ENCODE data around the gene PROM1. TPM values are rescaled to one million over a fixed set of nuclear protein-coding genes. Genes with fewer than 3 reads are reported as not detected.

The PROM1 gene
- total RNA-seq, 1 donor from 2014 or later = 36.9 TPM

DNA sequence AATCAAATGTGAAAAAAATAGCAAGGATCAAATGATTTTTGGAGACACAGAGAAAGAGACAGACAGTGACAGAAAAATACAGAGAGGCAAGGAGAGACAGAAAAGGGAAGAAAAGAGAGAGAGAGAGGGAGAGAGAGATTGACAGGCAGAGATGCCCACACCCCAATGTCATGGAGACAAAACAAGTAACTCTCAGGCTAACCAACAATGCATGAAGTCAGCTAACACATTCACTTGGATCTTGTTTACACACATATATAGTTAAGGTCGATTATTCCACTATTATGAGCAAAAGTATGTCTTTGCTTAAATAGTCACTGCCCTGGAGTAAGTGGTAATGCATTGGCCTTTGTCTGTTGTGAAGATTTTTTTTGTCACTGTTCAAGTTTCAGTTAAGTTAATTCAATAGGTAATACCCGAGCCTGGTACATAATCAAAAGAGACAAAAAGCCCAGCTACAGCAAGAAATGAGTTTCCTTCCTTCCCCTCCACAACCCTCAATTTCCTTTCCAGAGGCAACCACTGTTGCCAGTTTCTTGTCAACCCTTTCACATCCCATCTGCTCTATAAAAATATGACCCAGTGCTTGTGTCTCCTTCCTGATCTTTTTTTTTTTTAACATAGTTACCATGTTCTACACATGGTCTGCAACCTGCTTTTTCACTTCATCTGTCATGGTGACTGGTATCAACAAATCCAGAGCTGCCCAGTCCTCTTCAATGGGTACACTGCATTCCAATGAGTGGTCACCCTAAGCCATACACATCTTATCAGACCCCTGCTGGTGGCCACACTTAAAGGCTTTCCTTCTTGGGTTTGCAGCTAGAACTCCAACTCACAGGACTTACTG, 52.1 kb downstream of the PROM1 start:
- H3K4me3 Mint-ChIP-seq (ENCODE audit: unreplicated experiment) = no peak overlapping the region
- peaks cover 5% of the 10 kb centered on the region for H3K9me3 Mint-ChIP-seq (ENCODE audit: unreplicated experiment)
- peaks cover 3% of the 10 kb centered on the region for H3K27me3 Mint-ChIP-seq (ENCODE audit: unreplicated experiment)
- H3K27ac Mint-ChIP-seq (ENCODE audit: unreplicated experiment) = no peak overlapping the region
- no peaks in the 10 kb centered on the region for H3K36me3 Mint-ChIP-seq (ENCODE audit: unreplicated experiment)
- TF ChIP-seq, protein P1, sequence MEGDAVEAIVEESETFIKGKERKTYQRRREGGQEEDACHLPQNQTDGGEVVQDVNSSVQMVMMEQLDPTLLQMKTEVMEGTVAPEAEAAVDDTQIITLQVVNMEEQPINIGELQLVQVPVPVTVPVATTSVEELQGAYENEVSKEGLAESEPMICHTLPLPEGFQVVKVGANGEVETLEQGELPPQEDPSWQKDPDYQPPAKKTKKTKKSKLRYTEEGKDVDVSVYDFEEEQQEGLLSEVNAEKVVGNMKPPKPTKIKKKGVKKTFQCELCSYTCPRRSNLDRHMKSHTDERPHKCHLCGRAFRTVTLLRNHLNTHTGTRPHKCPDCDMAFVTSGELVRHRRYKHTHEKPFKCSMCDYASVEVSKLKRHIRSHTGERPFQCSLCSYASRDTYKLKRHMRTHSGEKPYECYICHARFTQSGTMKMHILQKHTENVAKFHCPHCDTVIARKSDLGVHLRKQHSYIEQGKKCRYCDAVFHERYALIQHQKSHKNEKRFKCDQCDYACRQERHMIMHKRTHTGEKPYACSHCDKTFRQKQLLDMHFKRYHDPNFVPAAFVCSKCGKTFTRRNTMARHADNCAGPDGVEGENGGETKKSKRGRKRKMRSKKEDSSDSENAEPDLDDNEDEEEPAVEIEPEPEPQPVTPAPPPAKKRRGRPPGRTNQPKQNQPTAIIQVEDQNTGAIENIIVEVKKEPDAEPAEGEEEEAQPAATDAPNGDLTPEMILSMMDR (IDR thresholded peaks at IDR 0.05; ENCODE audit: partially characterized antibody, unreplicated experiment) = no peak
- H3K4me1 Mint-ChIP-seq (ENCODE audit: low read depth, unreplicated experiment) = peaks cover 30% of the 10 kb centered on the region
- DNase-seq = no peak

GRCh38 chr4:16029886-16030285, 53.9 kb downstream of the PROM1 start:
- Mint-ChIP-seq H3K4me3 (ENCODE audit: unreplicated experiment) (no peak overlapping the region), H3K9me3 (ENCODE audit: unreplicated experiment) (peaks cover 5% of the 10 kb centered on the region), H3K27ac (ENCODE audit: unreplicated experiment) (peak overlapping the region; percentile 84), H3K27me3 (ENCODE audit: unreplicated experiment) (peaks cover 3% of the 10 kb centered on the region), H3K36me3 (ENCODE audit: unreplicated experiment) (no peaks in the 10 kb centered on the region), H3K4me1 (ENCODE audit: low read depth, unreplicated experiment) (peaks cover 27% of the 10 kb centered on the region)
- DNase-seq = no peak
- TF ChIP-seq, protein P1 (IDR thresholded peaks at IDR 0.05; ENCODE audit: partially characterized antibody, unreplicated experiment) = no peak

GRCh38 chr4:16029262-16029661, 54.6 kb downstream of the PROM1 start:
- Mint-ChIP-seq H3K4me3 (ENCODE audit: unreplicated experiment) (peak overlapping the region; percentile 35), H3K27ac (ENCODE audit: unreplicated experiment) (peak overlapping the region; percentile 92), H3K9me3 (ENCODE audit: unreplicated experiment) (peaks cover 5% of the 10 kb centered on the region), H3K27me3 (ENCODE audit: unreplicated experiment) (peaks cover 3% of the 10 kb centered on the region), H3K36me3 (ENCODE audit: unreplicated experiment) (no peaks in the 10 kb centered on the region), H3K4me1 (ENCODE audit: low read depth, unreplicated experiment) (peaks cover 21% of the 10 kb centered on the region)
- TF ChIP-seq, protein P1 (IDR thresholded peaks at IDR 0.05; ENCODE audit: partially characterized antibody, unreplicated experiment) = no peak
- DNase-seq = no peak

- peaks cover 3% of the 10 kb centered on the region for H3K27me3 Mint-ChIP-seq (ENCODE audit: unreplicated experiment)
- H3K4me1 Mint-ChIP-seq (ENCODE audit: low read depth, unreplicated experiment) = peaks cover 16% of the 10 kb centered on the region
- DNase-seq = no peak
- peaks cover 5% of the 10 kb centered on the region for H3K9me3 Mint-ChIP-seq (ENCODE audit: unreplicated experiment)
- no peak overlapping the region for H3K27ac Mint-ChIP-seq (ENCODE audit: unreplicated experiment)
- TF ChIP-seq, protein P1 (IDR thresholded peaks at IDR 0.05; ENCODE audit: partially characterized antibody, unreplicated experiment) = no peak
- no peaks in the 10 kb centered on the region for H3K36me3 Mint-ChIP-seq (ENCODE audit: unreplicated experiment)
- H3K4me3 Mint-ChIP-seq (ENCODE audit: unreplicated experiment) = no peak overlapping the region
Observed at GRCh38 chr4:16027626-16028025, 56.2 kb downstream of the PROM1 start.

DNA sequence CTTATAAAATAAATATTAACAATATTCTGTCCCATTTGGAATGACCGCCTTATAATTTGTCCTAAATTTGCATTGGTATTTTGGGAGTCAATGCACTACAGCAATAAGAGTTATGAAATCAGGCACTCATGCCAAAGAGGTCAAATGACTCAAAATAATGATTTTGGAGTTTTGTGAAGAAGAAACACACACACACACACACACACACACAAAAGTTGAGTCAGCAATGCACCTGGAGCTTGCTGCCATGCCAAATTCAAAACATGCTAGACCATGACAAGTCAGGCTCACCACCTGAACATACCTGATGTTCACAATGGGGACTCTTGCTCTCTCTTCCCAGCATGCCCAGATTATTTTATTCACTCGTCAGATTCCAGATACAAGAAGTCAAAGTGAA, 56.7 kb downstream of the PROM1 start:
- no peak overlapping the region for H3K4me3 Mint-ChIP-seq (ENCODE audit: unreplicated experiment)
- TF ChIP-seq, protein P1 (IDR thresholded peaks at IDR 0.05; ENCODE audit: partially characterized antibody, unreplicated experiment) = no peak
- no peak for DNase-seq
- peaks cover 16% of the 10 kb centered on the region for H3K4me1 Mint-ChIP-seq (ENCODE audit: low read depth, unreplicated experiment)
- H3K27ac Mint-ChIP-seq (ENCODE audit: unreplicated experiment) = no peak overlapping the region
- H3K27me3 Mint-ChIP-seq (ENCODE audit: unreplicated experiment) = peaks cover 3% of the 10 kb centered on the region
- peaks cover 5% of the 10 kb centered on the region for H3K9me3 Mint-ChIP-seq (ENCODE audit: unreplicated experiment)
- no peaks in the 10 kb centered on the region for H3K36me3 Mint-ChIP-seq (ENCODE audit: unreplicated experiment)

Data from glutamatergic neuron (in vitro differentiated cells).